HG03565 (cell line): Measurements from ENCODE around the gene CCDC142.

Source experiments
- ATAC-seq: cut with Tn5 transposase; IDR thresholded peaks from one replicate; pipeline ENCODE4 v1.9.1; 2021; ENCODE audit warnings: mild to moderate bottlenecking, moderate library complexity; ENCODE audit not compliant: unreplicated experiment

The CCDC142 gene

DNA sequence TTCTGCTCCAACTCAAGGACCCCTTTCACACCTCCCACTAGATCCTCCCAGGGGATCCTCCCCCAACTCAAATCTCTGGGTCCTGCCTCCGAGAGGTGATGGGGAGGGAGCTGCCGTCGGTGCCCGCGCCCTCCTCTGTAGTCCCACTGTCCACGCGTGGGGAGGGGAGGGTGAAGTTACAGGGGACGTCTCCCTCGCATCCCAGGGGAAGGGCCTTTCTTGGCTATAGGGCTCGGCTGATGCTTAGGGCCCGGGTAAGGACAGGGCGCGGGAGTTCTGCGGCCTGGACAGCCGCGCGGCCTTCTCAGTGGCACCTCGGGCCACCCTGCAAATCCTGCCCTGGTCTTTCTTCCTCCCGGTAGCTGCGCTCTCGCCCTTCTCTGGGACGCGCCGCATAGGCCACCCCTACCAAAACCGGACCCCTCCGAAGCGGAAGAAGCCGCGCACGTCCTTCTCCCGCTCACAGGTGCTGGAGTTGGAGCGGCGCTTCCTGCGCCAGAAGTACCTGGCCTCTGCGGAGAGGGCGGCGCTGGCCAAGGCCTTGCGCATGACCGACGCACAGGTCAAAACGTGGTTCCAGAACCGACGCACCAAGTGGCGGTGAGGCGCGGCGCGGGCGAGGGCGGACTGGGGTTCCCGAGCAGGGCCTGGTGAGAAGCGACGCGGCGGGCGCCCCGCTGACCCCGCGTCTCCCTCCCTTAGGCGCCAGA, 32.6 kb upstream of the CCDC142 start:
- no peak for ATAC-seq

DNA sequence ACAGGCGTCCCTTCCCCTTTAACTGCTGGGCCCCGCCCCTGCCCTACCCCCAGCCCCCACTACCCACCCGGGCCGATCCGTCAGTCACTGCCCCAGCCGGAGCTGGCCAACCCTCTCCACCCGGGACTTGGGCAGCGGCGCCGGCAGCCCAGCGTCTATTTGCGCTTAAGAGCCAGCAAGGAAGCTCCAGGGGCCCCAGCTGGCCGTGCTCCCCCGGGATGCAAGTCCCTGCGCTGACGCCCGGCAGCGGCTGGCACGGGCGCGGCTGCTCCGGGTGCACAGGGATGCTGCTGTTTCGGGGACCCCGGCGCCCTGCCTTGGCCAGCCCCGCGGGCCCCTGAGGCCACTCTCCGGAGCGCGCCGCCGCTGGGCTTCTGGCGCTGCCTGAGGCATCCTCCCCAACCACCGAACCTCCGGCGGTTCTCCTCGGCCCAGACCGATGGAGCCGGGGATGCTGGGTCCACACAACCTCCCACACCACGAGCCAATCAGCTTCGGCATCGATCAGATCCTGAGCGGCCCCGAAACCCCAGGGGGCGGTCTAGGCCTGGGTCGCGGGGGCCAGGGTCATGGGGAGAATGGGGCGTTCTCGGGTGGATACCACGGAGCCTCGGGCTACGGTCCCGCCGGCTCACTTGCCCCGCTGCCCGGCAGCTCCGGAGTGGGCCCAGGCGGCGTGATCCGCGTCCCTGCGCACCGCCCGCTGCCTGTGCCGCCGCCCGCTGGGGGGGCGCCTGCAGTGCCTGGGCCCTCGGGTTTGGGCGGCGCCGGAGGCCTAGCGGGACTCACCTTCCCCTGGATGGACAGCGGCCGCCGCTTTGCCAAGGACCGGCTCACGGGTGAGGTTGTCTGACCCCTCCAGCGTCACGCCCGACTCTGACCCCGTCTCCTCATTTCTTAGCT, 31.8 kb upstream of the CCDC142 start, which contains the start of gene TLX2:
Gene TLX2, plus strand, starts transcription at position 83 of the 903 bp plus-strand sequence. Its CDS starts 357 bp downstream, at position 440.
- no peak for ATAC-seq

DNA sequence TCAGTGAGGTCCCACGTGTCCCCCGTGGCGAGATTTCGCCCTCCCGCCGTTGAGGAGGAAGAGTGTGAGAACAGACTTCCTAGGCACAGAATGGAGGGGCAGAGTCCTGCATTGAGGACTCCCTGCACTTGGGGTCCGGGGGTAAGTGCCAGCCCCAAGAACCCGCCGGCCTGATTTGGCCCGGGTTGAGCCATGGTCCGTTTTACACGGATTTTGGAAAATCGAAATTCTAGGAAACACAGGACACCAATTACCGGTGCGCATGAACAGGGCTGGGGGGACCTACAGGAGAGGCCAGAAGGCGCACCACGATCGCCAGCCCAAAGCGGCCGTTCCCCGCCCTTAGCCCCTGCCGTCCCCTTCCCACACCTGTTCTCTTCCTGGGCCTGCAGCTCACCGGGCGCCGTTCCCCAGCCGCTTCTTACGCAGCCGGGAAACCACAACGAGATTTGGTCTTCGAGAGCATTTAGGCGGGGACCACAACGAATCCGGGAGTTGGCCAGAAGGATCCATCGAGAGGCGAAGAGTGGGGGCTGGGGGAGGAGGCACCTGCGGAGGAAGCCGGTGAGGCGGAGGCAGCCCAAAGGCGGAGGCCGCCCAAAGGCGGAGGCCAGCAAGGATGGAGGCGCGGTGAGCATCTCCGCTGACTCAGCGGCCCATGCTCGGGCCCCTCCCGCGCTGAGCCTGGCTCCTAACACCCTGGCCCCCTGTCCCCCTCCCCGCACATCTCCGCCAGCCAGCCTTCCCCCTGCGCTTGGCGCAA, 31.0 kb upstream of the CCDC142 start:
- ATAC-seq = no peak

DNA sequence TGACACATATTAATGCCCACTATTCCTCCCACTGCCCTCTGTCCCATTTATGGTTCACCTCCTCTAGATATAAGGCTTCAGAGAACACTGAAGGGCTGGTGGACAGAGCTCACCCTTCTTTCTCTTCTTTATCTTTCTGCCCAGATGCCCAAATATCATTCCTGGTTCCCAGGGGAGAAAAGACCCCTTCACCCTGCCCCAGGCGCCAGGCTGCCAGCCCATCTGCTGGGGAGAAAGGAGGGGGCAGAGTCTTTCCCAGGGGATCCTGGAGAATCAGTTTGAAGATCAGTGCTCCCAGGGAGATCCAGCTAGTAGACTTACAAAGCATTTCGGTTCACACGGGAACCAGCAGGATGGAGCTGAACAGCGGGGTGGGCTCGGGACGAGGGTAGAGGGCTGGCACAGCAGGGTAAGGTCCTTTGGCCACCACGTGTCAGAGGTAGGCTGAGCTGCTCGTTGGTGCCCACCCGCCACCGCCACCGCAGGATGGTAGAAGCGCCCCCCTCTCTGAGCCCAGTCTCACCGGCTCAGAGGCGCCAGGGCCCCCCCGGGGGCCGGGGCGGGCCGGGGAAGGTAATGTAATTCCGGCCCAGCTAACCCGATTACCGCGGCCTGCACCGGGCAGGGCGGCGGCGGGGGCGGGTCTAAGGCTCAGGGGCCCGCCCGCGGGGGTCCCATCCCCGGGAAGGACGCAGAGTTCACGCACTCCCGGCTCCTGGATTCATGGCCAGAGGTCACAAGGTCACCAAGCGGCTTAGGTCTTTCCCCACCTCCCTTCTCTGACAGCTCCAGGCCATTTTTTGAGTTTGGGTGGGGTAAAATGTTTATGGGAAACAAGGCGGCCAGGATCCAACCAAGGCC, 30.2 kb upstream of the CCDC142 start:
- ATAC-seq = no peak

DNA sequence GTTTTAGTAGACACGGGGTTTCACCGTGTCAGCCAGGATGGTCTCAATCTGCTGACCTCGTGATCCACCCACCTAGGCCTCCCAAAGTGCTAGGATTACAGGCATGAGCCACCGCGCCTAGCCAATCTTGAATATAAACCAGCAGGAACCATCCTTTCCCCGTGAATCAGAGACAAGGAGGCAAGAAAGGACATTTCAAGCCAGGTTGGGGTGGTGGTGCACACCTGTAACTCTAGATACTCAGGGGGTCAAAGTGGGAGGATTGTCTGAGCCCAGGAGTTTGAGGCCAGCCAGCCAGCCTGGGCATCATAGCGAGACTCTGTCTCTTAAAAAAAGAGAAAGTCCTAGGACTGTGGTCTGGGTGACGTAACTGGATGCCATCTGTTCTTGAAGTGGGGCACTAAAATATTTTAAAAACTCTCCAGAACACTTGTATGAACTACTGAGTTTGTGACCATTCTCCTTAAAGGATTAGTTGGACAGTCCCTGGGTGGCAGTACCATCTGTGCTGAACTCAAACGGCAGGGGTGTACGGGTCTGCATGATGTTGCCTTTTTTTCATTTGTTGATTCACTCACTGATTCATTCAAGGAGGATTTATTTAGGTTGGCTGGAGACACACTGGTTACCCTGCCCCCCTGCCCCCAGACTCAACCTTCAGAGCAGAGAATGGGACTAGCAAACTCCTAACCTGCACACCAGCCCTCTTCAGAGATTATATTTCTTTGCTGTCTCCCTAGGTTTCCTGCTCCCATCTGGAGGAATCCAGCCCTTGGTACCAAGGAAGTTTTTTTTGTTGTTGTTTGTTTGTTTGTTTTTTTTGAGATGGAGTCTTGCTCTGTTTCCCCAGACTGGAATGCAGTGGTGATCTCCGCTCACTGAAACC, 28.5 kb upstream of the CCDC142 start:
- no peak for ATAC-seq

DNA sequence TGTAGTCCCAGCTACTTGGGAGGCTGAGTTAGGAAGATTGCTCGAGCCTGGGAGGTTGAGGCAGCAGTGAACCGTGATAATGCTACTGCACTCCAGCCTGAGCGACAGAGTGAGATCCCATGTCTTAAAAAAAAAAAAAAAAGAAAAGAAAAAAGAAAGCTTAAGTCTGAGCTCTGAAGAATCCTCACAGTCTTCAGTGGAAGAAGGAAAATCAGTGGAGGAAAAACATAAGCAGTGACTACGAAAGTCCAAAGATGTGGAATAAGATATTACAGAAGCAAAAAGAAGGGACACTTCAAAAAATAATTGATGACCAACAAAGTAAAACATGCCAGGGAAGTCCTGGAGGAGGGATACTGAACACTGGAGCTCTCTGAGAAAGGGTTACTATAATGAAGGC, 27.5 kb upstream of the CCDC142 start:
- ATAC-seq = no peak

GRCh38 chr2:74507926-74508520, 25.2 kb upstream of the CCDC142 start:
- peak; percentile 1 for ATAC-seq

DNA sequence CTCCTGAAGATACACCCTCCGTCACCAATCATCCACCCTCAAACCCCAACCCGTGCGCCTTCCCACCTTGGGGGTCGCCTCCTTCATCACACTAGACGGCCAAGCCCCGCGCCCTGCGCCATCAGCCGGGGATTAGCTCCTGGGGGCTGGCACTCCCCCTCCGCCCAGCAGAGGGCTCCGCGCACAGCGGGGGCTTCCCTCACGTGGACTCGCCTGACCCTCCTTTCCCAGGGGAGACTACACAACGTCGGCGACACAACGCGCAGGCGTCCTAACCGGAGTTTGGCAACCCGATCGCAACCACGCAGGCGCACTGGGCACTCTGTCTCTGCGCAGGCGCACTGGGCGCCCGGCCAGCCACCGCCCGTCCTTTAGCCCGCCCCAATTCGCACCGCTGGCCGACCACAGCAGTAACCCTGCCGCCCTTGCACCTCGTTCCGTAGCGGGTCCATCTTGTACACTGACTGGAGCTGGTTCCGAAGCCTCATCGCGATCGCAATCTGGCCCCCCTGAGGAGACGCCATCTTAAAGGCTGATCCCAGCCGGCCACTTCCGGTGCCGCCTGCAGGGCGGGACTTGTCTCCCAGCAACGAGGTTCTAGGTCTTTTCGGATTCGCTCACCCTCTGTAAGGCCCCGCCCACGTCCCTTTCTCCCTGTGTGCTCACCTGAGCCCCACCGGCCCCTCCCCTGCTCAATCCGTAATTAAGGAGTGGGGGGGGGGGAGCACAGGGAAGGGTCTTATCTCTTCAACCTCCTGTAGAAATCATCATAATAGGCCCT, 24.5 kb upstream of the CCDC142 start, which contains the start of gene PCGF1:
Gene PCGF1, minus strand, starts transcription at position 551 of the 781 bp plus-strand sequence. Its CDS starts 27 bp downstream, at position 524.
- peak; percentile 87 for ATAC-seq

- no peak for ATAC-seq
These were observed 22.8 kb upstream of the CCDC142 start for GRCh38 chr2:74505448-74506246.

GRCh38 chr2:74504591-74504990, 21.8 kb upstream of the CCDC142 start:
- no peak for ATAC-seq

DNA sequence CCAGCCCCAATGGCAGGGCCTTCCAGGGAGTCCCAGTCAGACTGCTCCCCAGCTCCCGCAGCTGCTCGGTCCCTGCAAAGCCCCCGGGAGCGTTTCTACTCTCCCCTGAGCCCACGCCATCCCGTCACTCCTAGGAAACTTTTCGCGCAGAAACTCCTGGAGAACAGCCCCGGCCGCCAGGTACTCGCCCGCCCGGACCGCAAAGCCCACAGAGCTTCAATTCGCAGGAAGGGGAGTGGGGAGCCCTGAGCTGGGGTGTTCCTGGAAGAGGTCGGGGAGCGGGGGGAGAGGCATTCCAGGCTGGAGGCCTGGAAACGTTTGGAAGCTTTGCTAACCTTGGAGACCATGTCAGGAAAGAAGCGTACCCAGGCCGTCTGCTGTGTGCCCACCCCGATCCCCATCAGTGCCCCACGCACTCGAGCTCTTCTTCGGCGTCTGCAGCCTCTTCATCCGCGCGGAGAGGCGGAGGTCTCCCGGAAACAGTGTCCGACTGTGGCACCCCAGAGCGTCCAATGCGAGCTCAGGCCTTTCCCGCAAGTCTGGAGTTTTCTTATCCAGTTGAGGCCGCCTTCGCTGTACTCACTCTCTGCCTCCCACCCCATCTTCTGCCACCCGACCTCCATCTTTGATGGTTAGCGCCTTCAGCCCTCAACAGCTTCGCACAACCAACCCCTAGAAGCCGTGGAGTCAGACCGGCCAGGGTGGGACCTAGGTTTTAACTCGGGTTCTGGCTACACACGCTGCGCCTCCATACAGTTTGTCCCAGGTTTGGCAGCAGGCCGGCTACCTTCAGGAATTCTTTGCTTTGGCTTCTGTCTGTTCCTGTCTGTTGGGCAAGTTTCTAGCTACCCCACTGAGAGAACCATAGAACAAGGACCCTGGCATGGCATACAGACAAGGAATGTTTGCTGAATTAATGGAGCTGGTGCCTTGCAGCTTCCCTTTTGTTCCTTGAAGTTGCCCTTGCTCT, 21.0 kb upstream of the CCDC142 start:
- no peak for ATAC-seq

DNA sequence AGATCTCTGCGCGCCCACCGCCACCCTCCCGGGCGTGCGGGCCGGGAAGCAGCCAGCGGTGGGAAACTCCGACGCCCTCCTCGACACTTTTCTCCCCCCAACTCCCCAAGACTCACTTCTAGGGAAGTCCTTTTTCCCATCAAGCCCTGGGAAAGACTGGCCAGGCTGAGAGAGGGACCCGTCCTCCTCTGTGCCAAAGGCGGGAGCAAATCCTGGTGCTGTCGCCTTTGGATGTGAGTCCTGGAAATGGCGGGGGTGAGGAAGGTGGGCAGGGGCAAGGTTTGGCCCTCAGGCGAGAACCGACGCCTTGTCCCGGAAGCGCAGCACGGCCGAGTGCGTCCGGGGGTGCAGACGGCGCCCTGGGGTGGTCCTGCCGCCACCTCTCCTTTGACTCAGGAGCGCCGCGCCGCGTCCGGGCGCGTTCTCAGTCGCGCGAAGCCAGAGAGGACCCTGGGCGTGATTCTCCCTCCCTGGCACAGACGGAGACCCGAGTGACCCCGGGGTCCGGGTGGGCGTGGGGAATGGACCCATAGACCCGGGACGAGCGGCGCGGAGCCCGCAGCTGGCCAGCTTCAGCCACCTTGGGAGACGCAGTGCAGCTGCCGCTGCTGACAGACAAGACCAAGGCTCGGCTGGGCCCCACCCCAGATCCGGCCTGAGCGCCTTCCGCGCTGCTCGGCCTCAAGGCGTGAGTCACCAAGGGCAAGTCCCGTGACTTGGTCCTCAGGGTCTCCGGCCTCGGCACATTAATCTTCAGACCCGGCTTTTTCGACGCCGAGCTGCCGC, 20.1 kb upstream of the CCDC142 start:
- ATAC-seq = peak; percentile 27

DNA sequence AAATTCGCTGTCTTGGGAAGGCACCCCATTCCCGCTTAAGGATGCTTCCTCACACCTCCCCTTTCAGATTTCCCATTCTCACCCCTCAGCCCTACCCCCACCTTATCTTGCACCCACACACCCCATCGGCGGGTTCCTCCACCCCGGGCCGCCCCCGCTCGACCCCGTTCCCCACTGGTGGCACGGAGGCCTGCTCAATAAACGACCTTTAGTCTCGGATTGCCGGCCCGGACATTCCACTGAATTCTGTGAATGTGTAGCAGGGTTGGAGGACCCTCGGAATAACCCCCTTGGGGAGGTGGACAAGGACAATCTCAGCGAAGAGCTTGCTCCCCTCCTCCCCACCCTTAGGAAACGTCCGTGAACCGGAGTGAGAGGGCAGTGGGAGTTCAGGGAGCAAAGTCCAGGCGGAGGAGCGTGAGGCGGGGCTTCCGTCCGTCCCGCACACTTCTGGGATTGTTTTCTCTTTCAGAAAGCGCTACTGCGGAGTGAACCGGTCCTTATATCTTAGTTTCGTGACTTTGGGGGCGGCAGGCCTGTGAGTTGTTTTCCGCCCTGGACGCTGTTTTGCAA, 19.4 kb upstream of the CCDC142 start:
- ATAC-seq = no peak

GRCh38 chr2:74501335-74502071, 18.7 kb upstream of the CCDC142 start:
- ATAC-seq = no peak
